HepG2 (cell line): ENCODE results near the gene BCCIP. TPM values are rescaled to one million over a fixed set of nuclear protein-coding genes. Genes with fewer than 3 reads are reported as not detected.
A peak's percentile ranks its signal among the peaks of the same experiment; 100 is the strongest.

ENCODE experiments used
- AFF4 ChIP-seq: sonication (generic); formaldehyde crosslinking; IDR thresholded peaks from 2 replicates; pipeline ENCODE4 v1.4.0; 2020; ENCODE audit warnings: missing genetic modification reagents
- CC2D1A ChIP-seq: sonication (generic); formaldehyde crosslinking; IDR thresholded peaks from 2 replicates; pipeline ENCODE4 v1.8.1; 2023; ENCODE audit warnings: mild to moderate bottlenecking, missing genetic modification reagents
- DMTF1 ChIP-seq: sonication (generic); formaldehyde crosslinking; IDR thresholded peaks from 2 replicates; pipeline ENCODE4 v1.4.0; 2020; ENCODE audit warnings: mild to moderate bottlenecking, missing genetic modification reagents
- HDAC2 ChIP-seq: sonication (generic); formaldehyde crosslinking; IDR thresholded peaks from 2 replicates; pipeline ENCODE4 v1.4.0; 2020; ENCODE audit warnings: missing genetic modification reagents
- HNRNPUL1 ChIP-seq: fragments of 200-400 bp; formaldehyde crosslinking; IDR thresholded peaks from 2 replicates; pipeline ENCODE4 v1.6.1; 2017; ENCODE audit warnings: low read depth, mild to moderate bottlenecking, low read length, moderate library complexity
- MLXIP ChIP-seq: sonication (generic); formaldehyde crosslinking; IDR thresholded peaks from 2 replicates; pipeline ENCODE4 v1.9.0; 2021; ENCODE audit warnings: missing genetic modification reagents, borderline replicate concordance
- THAP9 ChIP-seq: sonication (generic); formaldehyde crosslinking; IDR thresholded peaks from 2 replicates; pipeline ENCODE4; 2020; ENCODE audit warnings: missing genetic modification reagents, mild to moderate bottlenecking, borderline replicate concordance
- ZBTB38 ChIP-seq: sonication (generic); formaldehyde crosslinking; IDR thresholded peaks from 2 replicates; pipeline ENCODE4 v1.5.1; 2020; ENCODE audit warnings: mild to moderate bottlenecking, missing genetic modification reagents
- ZFP36L1 ChIP-seq: sonication (generic); formaldehyde crosslinking; IDR thresholded peaks from 2 replicates; pipeline ENCODE4 v1.8.0; 2022; ENCODE audit warnings: mild to moderate bottlenecking, missing genetic modification reagents, moderate library complexity
- ZNF17 ChIP-seq: sonication (generic); formaldehyde crosslinking; IDR thresholded peaks from 2 replicates; pipeline ENCODE4 v1.5.0; 2020; ENCODE audit warnings: mild to moderate bottlenecking, missing genetic modification reagents
- ZNF251 ChIP-seq: sonication (generic); formaldehyde crosslinking; IDR thresholded peaks from 2 replicates; pipeline ENCODE4 v1.9.0; 2021; ENCODE audit warnings: mild to moderate bottlenecking, missing genetic modification reagents
- ZNF503 ChIP-seq: sonication (generic); formaldehyde crosslinking; IDR thresholded peaks from 2 replicates; pipeline ENCODE4 v1.4.0; 2020; ENCODE audit warnings: missing genetic modification reagents
- ZNF616 ChIP-seq: sonication (generic); formaldehyde crosslinking; IDR thresholded peaks from 2 replicates; pipeline ENCODE4 v1.5.0; 2020; ENCODE audit warnings: low read depth, mild to moderate bottlenecking, missing genetic modification reagents
- polyA plus RNA-seq, 8 experiments: library from polyadenylated mRNA; depleted of rRNA in 3 of 8; stranded (reverse) in 7 of 8; unstranded in 1 of 8; fragments of >200 nt; fragmentation: Illumina TruSeq in 4 of 8; extraction: Trizol in 4 of 8; gene quantifications; 2 replicates each; pipeline versions ENCODE4 v1.2.1 to v1.2.3, GENCODE V29; 2011 to 2016; ENCODE audit warnings: low read depth in 4 of 8, missing spikeins in 1 of 8, mixed read lengths in 1 of 8; ENCODE audit not compliant: insufficient read depth in 1 of 8
- total RNA-seq, 5 experiments: library from RNA; depleted of rRNA; stranded (reverse); fragments of >200 nt; fragmentation: Illumina TruSeq; extraction: Trizol; gene quantifications; 2 replicates each; pipeline ENCODE4 v1.2.3, GENCODE V29; 2016; ENCODE audit warnings: low read depth in 1 of 5

BCCIP gene
- total and polyA plus RNA-seq, 2 of the 13 experiments (the other 11 are each of a cell fraction or from before 2014, with no cell fraction given), result 37.0 to 132 TPM

- TF ChIP-seq HNRNPUL1 (no peak), ZNF17 (CRISPR knock-in tag) (no peak), ZNF251 (CRISPR knock-in tag) (no peak), CC2D1A (CRISPR knock-in tag) (no peak), AFF4 (no peak), DMTF1 (no peak), ZNF503 (CRISPR knock-in tag) (peak; percentile 91; the same call in 1 of the 2 replicates), ZNF616 (no peak), ZFP36L1 (peak; percentile 74; the same call in 1 of the 2 replicates), HDAC2 (CRISPR knock-in tag) (peak; percentile 97), MLXIP (no peak), ZBTB38 (CRISPR knock-in tag) (0 out of 2 replicates have a peak, but pooled peaks have one; percentile 44), THAP9 (CRISPR knock-in tag) (peak; percentile 69)
Observed at GRCh38 chr10:125792342-125793300, 30.7 kb upstream of the BCCIP start (continued).
